A673 (cell line): ENCODE results near the gene RUNX2. TPM values are rescaled to one million over a fixed set of nuclear protein-coding genes. Genes with fewer than 3 reads are reported as not detected.

Experiments used
- BruUV-seq: library from RNA; stranded (reverse); fragments of 400-500 nt; replicated peaks from 2 replicates; lab custom pipeline; 2021; lab: Mats Ljungman, UMichigan
- CTCF ChIA-PET: fragments of 300-600 bp; sonication (Branson Sonifier 250); formaldehyde crosslinking; loops from one replicate; lab custom pipeline; 2022; ENCODE audit warnings: antibody characterized with exemption; lab: Charles Lee
- POLR2A ChIA-PET: fragments of 300-600 bp; sonication (Branson Sonifier 250); formaldehyde crosslinking; loops from one replicate; lab custom pipeline; 2022; ENCODE audit warnings: antibody characterized with exemption; ENCODE audit not compliant: low non-redundant PET; lab: Charles Lee
- DNase-seq: peaks from one replicate; pipeline ENCODE4 v3.0.0-alpha.2; 2015; ENCODE audit warnings: low spot score
- H3K27ac ChIP-seq: fragments of 200-600 bp; sonication (generic); 2 replicates; pipeline ENCODE4 v1.5.1; 2016; ENCODE audit warnings: mixed run types, low read depth, mild to moderate bottlenecking, mixed read lengths, antibody characterized with exemption, low read length; ENCODE audit not compliant: poor library complexity, severe bottlenecking
- H3K27me3 ChIP-seq: fragments of 200-600 bp; sonication (generic); replicated peaks from 2 replicates; pipeline ENCODE4 v1.6.1; 2017; ENCODE audit warnings: mixed run types, low read depth, mild to moderate bottlenecking, mixed read lengths, antibody characterized with exemption, low read length; ENCODE audit not compliant: insufficient read depth, poor library complexity
- H3K36me3 ChIP-seq: fragments of 200-600 bp; sonication (generic); 2 replicates; pipeline ENCODE4 v1.6.1; 2016; ENCODE audit warnings: mixed run types, mild to moderate bottlenecking, mixed read lengths, antibody characterized with exemption, low read length; ENCODE audit not compliant: insufficient read depth, poor library complexity, severe bottlenecking
- H3K4me1 ChIP-seq: fragments of 200-600 bp; sonication (generic); 2 replicates; pipeline ENCODE4 v1.6.1; 2017; ENCODE audit warnings: mixed run types, mild to moderate bottlenecking, mixed read lengths, antibody characterized with exemption, low read length; ENCODE audit not compliant: insufficient read depth, poor library complexity, severe bottlenecking
- H3K4me3 ChIP-seq: fragments of 200-600 bp; sonication (generic); 2 replicates; pipeline ENCODE4 v1.5.1; 2016; ENCODE audit warnings: low read depth, mixed run types, mild to moderate bottlenecking, mixed read lengths, low read length; ENCODE audit not compliant: poor library complexity, severe bottlenecking
- H3K9me3 ChIP-seq: fragments of 200-600 bp; sonication (generic); 2 replicates; pipeline ENCODE4 v1.6.1; 2016; ENCODE audit warnings: mixed run types, low read depth, mild to moderate bottlenecking, mixed read lengths, antibody characterized with exemption, low read length; ENCODE audit not compliant: poor library complexity, severe bottlenecking
- EZH2 ChIP-seq: fragments of 200-600 bp; sonication (generic); IDR thresholded peaks from 2 replicates; pipeline ENCODE4 v1.6.1; 2017; ENCODE audit warnings: borderline replicate concordance, low read depth, mild to moderate bottlenecking, mixed read lengths, antibody characterized with exemption, low read length; ENCODE audit not compliant: poor library complexity, severe bottlenecking
- intact Hi-C: fragments of 100-400 bp; cut with micrococcal nuclease; formaldehyde crosslinking; loops from one replicate; pipeline ENCODE4 v1.10.0; 2022; ENCODE audit not compliant: unreplicated experiment
- total RNA-seq: library from RNA; stranded (reverse); gene quantifications from 2 replicates; pipeline ENCODE4 v1.2.3, GENCODE V29; 2021
- TF ChIP-seq, protein P1 (sequence below): fragments of 300-800, 200-600 bp; sonication (generic); conservative IDR thresholded peaks from 2 replicates; pipeline ENCODE4 v1.5.1; 2017; ENCODE audit warnings: low read depth, mild to moderate bottlenecking, antibody characterized with exemption, low read length, moderate library complexity, mixed read lengths

RUNX2 gene
- total RNA-seq, 1 experiment from 2014 or later, result 4.9 TPM

- intact Hi-C loops, result no loop called here
- H3K27ac ChIP-seq, result no peak overlapping the region
- TF ChIP-seq, protein P1, sequence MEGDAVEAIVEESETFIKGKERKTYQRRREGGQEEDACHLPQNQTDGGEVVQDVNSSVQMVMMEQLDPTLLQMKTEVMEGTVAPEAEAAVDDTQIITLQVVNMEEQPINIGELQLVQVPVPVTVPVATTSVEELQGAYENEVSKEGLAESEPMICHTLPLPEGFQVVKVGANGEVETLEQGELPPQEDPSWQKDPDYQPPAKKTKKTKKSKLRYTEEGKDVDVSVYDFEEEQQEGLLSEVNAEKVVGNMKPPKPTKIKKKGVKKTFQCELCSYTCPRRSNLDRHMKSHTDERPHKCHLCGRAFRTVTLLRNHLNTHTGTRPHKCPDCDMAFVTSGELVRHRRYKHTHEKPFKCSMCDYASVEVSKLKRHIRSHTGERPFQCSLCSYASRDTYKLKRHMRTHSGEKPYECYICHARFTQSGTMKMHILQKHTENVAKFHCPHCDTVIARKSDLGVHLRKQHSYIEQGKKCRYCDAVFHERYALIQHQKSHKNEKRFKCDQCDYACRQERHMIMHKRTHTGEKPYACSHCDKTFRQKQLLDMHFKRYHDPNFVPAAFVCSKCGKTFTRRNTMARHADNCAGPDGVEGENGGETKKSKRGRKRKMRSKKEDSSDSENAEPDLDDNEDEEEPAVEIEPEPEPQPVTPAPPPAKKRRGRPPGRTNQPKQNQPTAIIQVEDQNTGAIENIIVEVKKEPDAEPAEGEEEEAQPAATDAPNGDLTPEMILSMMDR, result no peak
- no peak for TF ChIP-seq EZH2
Observed at GRCh38 chr6:45496085-45496433, 167.9 kb downstream of the RUNX2 start.

GRCh38 chr6:45498591-45498990 lies 170.5 kb downstream of the RUNX2 start:
- H3K9me3 ChIP-seq, result no peaks in the 10 kb centered on the region
- ChIA-PET POLR2A (no interaction called here), CTCF (no interaction called here)
- H3K36me3 ChIP-seq, result no peaks in the 10 kb centered on the region
- no peak overlapping the region for H3K27ac ChIP-seq
- no peak overlapping the region for H3K4me3 ChIP-seq
- H3K4me1 ChIP-seq, result peaks cover 12% of the 10 kb centered on the region
- intact Hi-C loops, result no loop called here
- TF ChIP-seq EZH2, result no peak
- TF ChIP-seq, protein P1, result no peak
- DNase-seq, result no peak
- BruUV-seq, result no TSS peak
- H3K27me3 ChIP-seq, result no peaks in the 10 kb centered on the region

More at GRCh38 chr6:45496085-45496433, 167.9 kb downstream of the RUNX2 start:
- BruUV-seq, result no TSS peak
- Histone ChIP-seq H3K9me3 (no peaks in the 10 kb centered on the region), H3K27me3 (no peaks in the 10 kb centered on the region), H3K4me3 (no peak overlapping the region), H3K4me1 (peaks cover 12% of the 10 kb centered on the region), H3K36me3 (no peaks in the 10 kb centered on the region)
- CTCF ChIA-PET, result no interaction called here
- DNase-seq, result no peak
- POLR2A ChIA-PET, result interaction anchor here (0.7 kb wide), 1 partner anchor 39 kb away, joined by 3 read pairs; no protein-coding TSS in a partner anchor

DNA sequence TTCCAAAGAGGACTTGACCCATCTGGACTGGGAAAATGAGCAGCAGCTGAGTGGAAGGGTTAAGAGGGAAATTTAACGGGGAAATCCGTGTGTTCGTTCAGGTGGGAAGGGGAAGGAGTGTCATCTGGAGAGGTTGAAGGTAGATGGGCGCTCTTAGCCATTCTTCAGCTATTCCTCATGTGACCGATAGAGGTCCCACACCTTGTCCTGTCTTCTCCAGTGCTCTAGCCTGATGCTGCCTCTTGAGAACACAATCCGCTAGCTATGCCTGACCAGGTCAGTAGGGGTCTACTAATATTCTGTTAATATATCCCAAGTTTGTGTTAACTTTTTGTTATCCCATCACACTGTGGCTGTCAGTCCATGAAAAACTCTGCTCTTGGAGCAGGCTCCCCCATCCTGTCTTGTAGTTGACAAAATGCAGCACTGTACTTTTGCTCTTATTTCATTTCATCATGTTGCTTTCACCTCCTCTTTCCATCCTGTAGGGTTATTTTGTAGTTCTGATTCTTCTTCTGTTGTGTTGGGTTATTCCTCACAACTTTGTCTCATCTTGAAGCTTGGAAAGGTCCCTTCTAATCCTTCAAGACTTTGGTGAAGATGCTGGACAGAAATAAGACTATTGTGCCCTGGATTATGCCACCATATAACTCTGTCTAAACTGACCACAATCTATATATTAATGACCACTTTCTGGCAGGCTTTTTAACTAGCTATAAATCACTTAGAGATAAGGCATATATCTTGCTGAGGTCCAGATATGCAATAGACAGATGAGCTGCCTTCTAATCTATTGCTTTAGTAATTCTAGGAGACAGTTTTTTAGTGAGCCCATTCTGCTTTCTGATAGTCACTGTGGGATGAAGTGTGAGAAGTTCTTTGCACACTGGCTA lies 173.0 kb downstream of the RUNX2 start:
- DNase-seq, result no peak
- intact Hi-C loops, result no loop called here
- ChIA-PET POLR2A (no interaction called here), CTCF (no interaction called here)
- H3K4me1 ChIP-seq, result peaks cover 7% of the 10 kb centered on the region
- H3K27me3 ChIP-seq, result no peaks in the 10 kb centered on the region
- H3K36me3 ChIP-seq, result no peaks in the 10 kb centered on the region
- no peak overlapping the region for H3K27ac ChIP-seq
- TF ChIP-seq, protein P1, result no peak
- TF ChIP-seq EZH2, result no peak
- no peaks in the 10 kb centered on the region for H3K9me3 ChIP-seq
- no TSS peak for BruUV-seq
- no peak overlapping the region for H3K4me3 ChIP-seq
